GM12891 (cell line): ENCODE data around the gene KIF23.
A peak's percentile ranks its signal among the peaks of the same experiment; 100 is the strongest.

Experiments
- DNase-seq: peaks from one replicate; pipeline ENCODE4 v3.0.0; 2011; ENCODE audit warnings: low spot score; ENCODE audit not compliant: insufficient read length
- FAIRE-seq: peaks from 2 replicates; lab custom pipeline; 2011; peaks lifted over from hg19 to GRCh38; lab: Jason Lieb, UNC
- PAX5 ChIP-seq: IDR thresholded peaks from 2 replicates; pipeline ENCODE4 v1.6.1; 2011; ENCODE audit warnings: low read length, moderate library complexity, mild to moderate bottlenecking; ENCODE audit not compliant: insufficient read depth, severe bottlenecking
- POLR2A ChIP-seq: IDR thresholded peaks from 2 replicates; pipeline ENCODE4 v1.6.1; 2011; ENCODE audit warnings: low read depth, low read length, control low read depth
- POLR2AphosphoS5 ChIP-seq: IDR thresholded peaks from 2 replicates; pipeline ENCODE4 v1.6.1; 2011; ENCODE audit warnings: low read depth, low read length, control low read depth
- POU2F2 ChIP-seq: IDR thresholded peaks from 2 replicates; pipeline ENCODE4 v1.6.1; 2011; ENCODE audit warnings: low read depth, mild to moderate bottlenecking, control low read depth, low read length, moderate library complexity
- SPI1 ChIP-seq: IDR thresholded peaks from 2 replicates; pipeline ENCODE4 v1.6.1; 2011; ENCODE audit warnings: low read depth, low read length, control low read depth
- TAF1 ChIP-seq: IDR thresholded peaks from 2 replicates; pipeline ENCODE4 v1.6.1; 2011; ENCODE audit warnings: low read depth, low read length, control low read depth

KIF23 gene

DNA sequence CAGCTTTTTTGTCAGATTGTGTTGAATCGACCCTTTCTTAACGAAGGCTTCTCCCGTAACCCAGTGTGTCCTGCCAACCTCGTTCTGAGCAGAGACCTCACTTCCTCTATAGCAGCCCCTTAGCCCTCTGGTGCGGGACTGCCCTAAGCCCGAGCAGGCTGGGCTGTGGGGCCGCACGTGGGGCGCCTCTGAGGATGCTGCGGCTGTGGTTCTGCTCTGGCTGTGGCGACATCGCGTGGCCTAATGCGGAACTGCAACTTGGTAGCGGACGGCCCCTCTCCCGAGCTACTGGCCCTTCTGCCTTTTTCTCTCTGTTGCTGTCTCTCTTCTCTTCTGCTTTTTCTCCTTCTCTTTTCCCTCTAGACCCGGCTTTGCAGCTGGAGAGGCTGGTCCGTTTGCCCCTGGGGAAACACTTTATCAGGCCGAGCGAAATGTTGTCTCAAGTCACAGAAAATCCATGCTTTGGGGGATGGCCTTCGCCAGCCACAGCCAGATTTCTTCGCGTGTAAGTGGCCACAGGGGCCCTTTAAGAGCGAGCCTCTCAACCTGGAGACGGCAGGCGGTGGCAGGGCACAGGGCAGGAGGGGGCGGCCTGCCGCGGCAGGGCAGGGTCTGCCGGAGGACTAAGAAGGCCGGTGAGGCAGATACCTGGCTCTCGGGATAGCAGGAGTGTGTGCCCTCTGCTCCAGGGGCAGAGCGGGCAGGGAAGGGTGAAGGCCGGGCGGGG lies 19.4 kb upstream of the KIF23 start:
- FAIRE-seq (peak; percentile 95), DNase-seq (peak; percentile 87)
- peak; percentile 30; the same call in 1 of the 2 replicates for TF ChIP-seq SPI1
- no peak for TF ChIP-seq PAX5

DNA sequence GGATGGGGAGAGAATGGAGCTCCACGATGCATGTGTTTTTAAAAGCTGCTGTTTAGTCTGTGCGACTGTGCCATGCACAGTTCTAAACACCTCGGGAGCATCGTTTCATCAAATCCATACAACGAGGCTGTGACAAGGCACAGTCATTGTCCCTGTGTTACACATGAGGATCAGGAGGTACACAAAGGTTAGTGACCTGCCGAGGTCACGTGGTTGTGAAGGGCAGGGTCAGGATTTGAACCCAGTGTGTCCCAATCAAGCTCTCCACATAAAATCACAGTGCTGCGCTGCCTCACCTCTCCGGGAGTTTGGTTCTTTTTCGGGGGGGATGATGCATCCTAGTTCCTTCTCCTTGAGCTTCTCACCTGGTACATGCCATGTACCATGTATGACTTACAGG lies 18.7 kb upstream of the KIF23 start:
- FAIRE-seq (no peak), DNase-seq (no peak)
- TF ChIP-seq POLR2A (no peak), POLR2AphosphoS5 (no peak), SPI1 (no peak), POU2F2 (no peak), TAF1 (no peak)

DNA sequence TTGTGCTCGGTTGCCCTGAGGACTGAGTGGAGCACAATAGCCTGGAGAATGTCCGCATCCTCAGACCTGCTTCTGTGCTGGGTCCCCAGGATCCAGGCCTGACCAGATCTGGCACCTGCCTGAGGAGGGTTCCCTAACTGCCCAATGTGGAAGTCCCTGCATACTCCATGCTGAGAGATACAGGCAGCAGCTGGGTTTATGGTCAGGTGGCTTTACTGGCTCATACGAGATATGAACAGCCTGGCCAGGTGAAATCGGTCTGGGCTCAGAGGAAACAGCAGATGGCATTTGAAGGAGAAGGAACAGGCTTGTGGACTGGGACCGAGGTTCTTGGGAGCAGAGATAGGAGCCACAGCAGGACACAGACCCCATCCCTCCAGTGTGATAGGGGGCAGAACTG lies 18.2 kb upstream of the KIF23 start:
- DNase-seq (no peak), FAIRE-seq (no peak)
- TF ChIP-seq POLR2A, result no peak
- TF ChIP-seq POLR2AphosphoS5, result no peak
- no peak for TF ChIP-seq TAF1
- no peak for TF ChIP-seq SPI1
- no peak for TF ChIP-seq PAX5
- TF ChIP-seq POU2F2, result no peak

DNA sequence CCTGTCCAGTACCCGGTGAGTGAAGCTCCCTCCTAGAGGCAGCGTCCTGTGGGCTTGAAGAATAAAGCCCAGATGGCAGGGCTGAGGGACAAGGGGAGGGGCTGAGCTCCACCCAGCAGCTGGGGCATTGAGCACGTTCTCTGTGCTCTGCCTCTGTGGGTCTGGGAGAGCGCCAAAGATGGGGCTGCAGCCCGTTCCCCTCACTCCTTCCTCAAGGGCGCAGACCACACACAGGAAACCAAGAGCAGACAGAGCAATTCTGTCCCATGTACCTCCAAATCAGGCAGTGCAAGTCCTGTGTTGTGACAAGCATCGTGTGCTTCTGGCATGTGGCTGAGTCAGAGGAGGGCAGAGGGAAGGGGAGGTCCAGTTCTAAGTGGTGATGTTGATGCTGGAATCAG lies 15.7 kb upstream of the KIF23 start:
- FAIRE-seq, result no peak
- TF ChIP-seq PAX5, result no peak
- no peak for DNase-seq

DNA sequence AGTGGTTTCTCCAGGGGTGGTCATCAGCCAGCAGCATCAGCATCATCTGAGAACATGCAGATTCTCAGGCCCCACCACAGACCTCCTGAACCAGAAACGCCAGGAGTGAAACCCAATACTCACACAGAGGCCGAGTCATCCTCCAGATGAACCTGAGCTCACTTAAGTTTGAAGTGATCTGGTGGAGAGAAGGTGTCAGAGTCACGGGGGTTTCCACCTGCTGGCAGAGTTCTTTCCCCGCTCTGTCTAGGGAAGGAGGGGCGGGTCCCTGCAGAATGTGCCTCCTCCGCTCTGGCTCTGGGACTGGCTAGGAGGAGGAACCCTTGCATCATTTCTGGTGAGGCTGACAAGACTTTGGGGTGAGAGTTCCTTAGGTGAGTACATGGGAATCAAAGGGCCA lies 13.3 kb upstream of the KIF23 start:
- FAIRE-seq (no peak), DNase-seq (no peak)
- TF ChIP-seq POLR2A (no peak), POLR2AphosphoS5 (no peak), POU2F2 (no peak), TAF1 (no peak), PAX5 (no peak), SPI1 (no peak)

DNA sequence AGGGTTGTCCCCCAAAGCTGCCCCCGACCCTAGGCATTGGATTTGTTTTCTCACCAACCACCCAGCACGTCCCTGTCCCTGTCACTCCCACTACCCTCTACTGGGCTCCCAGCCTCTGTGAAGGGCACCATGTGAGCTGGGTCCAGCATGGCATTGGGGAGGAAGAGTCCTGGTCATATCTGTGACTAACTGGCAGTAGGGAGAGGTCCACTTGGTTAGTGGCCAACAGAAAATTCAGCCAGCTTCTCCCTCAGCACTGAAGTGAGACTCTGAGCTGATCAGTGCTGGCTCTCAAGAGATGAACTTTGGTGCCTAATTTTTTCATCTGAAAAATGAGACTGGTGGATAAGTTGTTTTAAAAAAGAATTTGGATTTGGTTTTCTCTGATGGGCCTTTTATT lies 11.3 kb upstream of the KIF23 start:
- TF ChIP-seq POU2F2 (no peak), TAF1 (no peak), SPI1 (no peak), PAX5 (no peak), POLR2AphosphoS5 (no peak), POLR2A (no peak)
- FAIRE-seq, result no peak
- DNase-seq, result no peak

DNA sequence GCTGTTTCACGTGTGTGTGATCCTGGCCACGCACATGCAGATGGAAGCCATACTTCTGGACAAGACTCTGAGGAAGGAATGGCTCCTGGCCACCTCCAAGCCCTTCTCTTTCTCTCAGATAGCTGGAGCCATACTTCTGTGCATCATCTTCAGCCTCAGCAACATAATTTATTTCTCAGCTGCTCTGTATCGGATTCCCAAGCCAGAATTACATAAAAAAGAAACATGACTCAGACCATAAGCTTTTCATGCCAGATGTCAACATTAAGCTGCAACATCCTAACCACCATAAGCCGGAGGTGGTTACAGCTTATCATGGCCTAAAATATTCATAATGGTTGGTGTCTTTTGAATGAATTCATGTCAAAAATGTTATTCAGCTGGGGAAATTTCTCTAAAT lies 10.6 kb upstream of the KIF23 start:
- DNase-seq (no peak), FAIRE-seq (no peak)
- TF ChIP-seq TAF1 (no peak), POLR2A (no peak), POLR2AphosphoS5 (no peak), PAX5 (no peak), SPI1 (no peak), POU2F2 (no peak)

DNA sequence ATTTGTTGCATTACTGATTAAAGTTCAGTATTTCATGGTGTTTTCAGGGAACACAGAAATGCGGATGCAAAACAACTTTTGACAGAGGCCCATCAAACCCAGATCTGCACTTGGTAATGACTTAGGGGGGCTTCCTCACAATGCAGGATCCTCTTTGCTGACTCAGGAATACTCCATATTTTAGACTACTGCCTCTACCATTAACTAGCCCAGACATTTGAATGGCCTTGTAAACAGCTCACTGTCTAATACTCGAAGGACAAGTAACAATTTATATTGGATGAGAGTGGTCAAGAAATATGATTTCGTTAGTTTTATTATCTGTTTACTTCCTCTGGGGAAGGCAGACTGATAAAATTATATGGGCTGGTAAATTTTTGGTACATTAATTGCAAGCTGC lies 9.0 kb upstream of the KIF23 start:
- TF ChIP-seq SPI1 (no peak), POLR2A (no peak), PAX5 (no peak), POU2F2 (no peak), TAF1 (no peak), POLR2AphosphoS5 (no peak)
- DNase-seq (no peak), FAIRE-seq (no peak)

DNA sequence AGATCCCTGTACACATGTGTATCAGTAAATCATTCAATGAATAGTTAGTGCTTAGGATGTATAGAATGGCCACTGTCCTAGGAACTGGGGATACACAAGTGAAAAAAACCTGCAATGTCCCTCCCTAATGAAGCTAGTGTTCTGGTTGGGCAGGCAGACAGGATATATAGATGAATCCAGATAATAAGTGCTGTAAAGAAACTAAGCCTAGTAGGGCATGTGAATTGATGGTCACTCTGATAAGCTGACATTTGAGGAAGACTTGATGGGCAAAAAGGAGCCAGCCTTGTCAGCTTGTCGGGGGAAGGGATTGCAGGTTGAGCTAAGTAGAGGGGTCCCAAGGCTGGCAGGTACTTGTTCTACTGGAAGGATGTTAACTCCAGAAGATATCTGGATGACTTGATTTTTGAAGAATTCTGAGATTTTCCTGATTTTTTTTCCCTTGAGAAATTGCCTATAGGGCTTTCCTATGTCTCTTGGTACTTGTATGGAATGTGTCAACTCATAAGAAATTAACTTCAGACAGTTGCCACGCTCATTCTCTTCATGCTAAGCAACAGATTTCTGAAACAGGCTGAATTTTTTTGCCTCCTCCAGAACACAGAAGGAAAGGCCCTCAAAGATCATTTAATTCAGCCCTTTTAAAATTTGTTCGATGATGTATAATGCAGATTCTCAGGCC lies 6.3 kb upstream of the KIF23 start:
- DNase-seq, result no peak
- FAIRE-seq, result no peak
- no peak for TF ChIP-seq SPI1
- TF ChIP-seq PAX5, result no peak
- no peak for TF ChIP-seq POU2F2
- no peak for TF ChIP-seq POLR2AphosphoS5
- TF ChIP-seq TAF1, result no peak
- TF ChIP-seq POLR2A, result no peak

DNA sequence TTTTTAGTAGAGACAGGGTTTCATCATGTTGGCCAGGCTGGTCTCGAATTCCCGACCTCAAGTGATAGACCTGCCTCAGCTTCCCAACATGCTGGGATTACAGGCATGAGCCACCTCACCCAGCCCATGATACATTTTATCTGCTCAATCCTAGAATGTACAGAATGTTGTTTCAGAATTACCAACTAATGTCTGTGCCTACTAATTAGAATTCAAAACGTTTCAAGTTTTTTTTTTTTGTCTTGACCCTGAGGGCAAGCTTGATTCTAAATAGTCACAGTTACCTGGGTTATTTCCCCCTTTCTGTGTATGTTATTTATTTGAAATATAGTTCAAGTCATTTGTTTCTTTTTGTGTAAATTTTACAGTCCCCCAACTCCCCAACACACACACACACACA lies 5.3 kb upstream of the KIF23 start:
- FAIRE-seq (no peak), DNase-seq (no peak)
- TF ChIP-seq SPI1 (no peak), POLR2A (no peak), POLR2AphosphoS5 (no peak), POU2F2 (no peak), PAX5 (no peak), TAF1 (no peak)
